T-cell (primary cell): ENCODE data around the gene ATP2B2. TPM values are rescaled to one million over a fixed set of nuclear protein-coding genes. Genes with fewer than 3 reads are reported as not detected.
A peak's percentile ranks its signal among the peaks of the same experiment; 100 is the strongest.

Experiments
- ATAC-seq, 4 experiments: fragments of 200-7000 bp in 3 of 4; fragments of 150-1000 bp in 1 of 4; cut with Tn5 transposase; replicated peaks in 1 of 4; 1 replicate in 3 of 4; 2 replicates in 1 of 4; pipeline ENCODE4 v1.10.0; 2021; ENCODE audit warnings: moderate library complexity in 3 of 4, mild to moderate bottlenecking in 2 of 4, moderate number of reproducible peaks in 1 of 4
- CTCF ChIA-PET, 2 donors: fragments of 300-600 bp; sonication (Branson Sonifier 250); formaldehyde crosslinking; loops; one replicate each; lab custom pipeline; 2022; ENCODE audit warnings: antibody characterized with exemption in 2 of 2; lab: Charles Lee
- POLR2A ChIA-PET, 2 donors: fragments of 300-600 bp; sonication (Branson Sonifier 250); formaldehyde crosslinking; loops; one replicate each; lab custom pipeline; 2022; ENCODE audit warnings: antibody characterized with exemption in 2 of 2; lab: Charles Lee
- DNase-seq, 35 experiments: peaks; one replicate each; pipeline versions ENCODE4 v3.0.0 to v3.0.0-alpha.2; 2013 to 2023
- H3K27ac ChIP-seq: one replicate; pipeline ENCODE4 v1.5.1; 2013; ENCODE audit warnings: low read length
- H3K27me3 ChIP-seq, 2 experiments: replicated peaks in 1 of 2; 1 replicate in 1 of 2; 2 replicates in 1 of 2; pipeline versions ENCODE4 v1.6.1 to v1.7.0; 2013; ENCODE audit warnings: low read length in 1 of 2, mixed read lengths in 1 of 2; ENCODE audit not compliant: control insufficient read depth in 2 of 2, insufficient read depth in 2 of 2; ENCODE audit errors: extremely low read depth in 1 of 2
- H3K36me3 ChIP-seq, 2 donors: 1 replicate in 1 of 2; 2 replicates in 1 of 2; pipeline versions ENCODE4 v1.6.1 to v1.7.0; 2013; ENCODE audit warnings: low read length in 1 of 2; ENCODE audit not compliant: control insufficient read depth in 2 of 2, insufficient read depth in 1 of 2; ENCODE audit errors: extremely low read depth in 1 of 2
- H3K4me1 ChIP-seq, 2 experiments: 1 replicate in 1 of 2; 2 replicates in 1 of 2; pipeline versions ENCODE4 v1.6.1 to v1.7.0; 2013; ENCODE audit warnings: low read length in 2 of 2, mixed read lengths in 1 of 2; ENCODE audit not compliant: insufficient read depth in 2 of 2, control insufficient read depth in 1 of 2; ENCODE audit errors: extremely low read depth in 1 of 2
- H3K4me3 ChIP-seq, 2 donors: 1 replicate in 1 of 2; 2 replicates in 1 of 2; pipeline versions ENCODE4 v1.5.1 to v1.7.0; 2013; ENCODE audit warnings: mild to moderate bottlenecking in 2 of 2, low read length in 1 of 2, moderate library complexity in 1 of 2; ENCODE audit not compliant: control insufficient read depth in 1 of 2; ENCODE audit errors: extremely low read depth in 1 of 2
- H3K9me3 ChIP-seq: 2 replicates; pipeline ENCODE4 v1.7.0; 2013
- H3K27ac Mint-ChIP-seq, 2 donors: one replicate each; pipeline ENCODE4 v1.8.0; 2020 to 2021; ENCODE audit warnings: mild to moderate bottlenecking in 2 of 2, mixed read lengths in 2 of 2
- H3K27me3 Mint-ChIP-seq, 2 donors: one replicate each; pipeline ENCODE4 v1.8.0; 2021 to 2022; ENCODE audit warnings: mixed read lengths in 2 of 2
- H3K36me3 Mint-ChIP-seq: one replicate; pipeline ENCODE4 v1.8.0; 2021; ENCODE audit warnings: mixed read lengths
- H3K4me1 Mint-ChIP-seq, 3 donors: one replicate each; pipeline ENCODE4 v1.8.0; 2020 to 2022; ENCODE audit warnings: mixed read lengths in 3 of 3, mild to moderate bottlenecking in 1 of 3
- H3K4me3 Mint-ChIP-seq, 3 donors: one replicate each; pipeline ENCODE4 v1.8.0; 2020 to 2022; ENCODE audit warnings: mild to moderate bottlenecking in 3 of 3, mixed read lengths in 3 of 3, moderate library complexity in 3 of 3
- H3K9me3 Mint-ChIP-seq, 3 donors: one replicate each; pipeline ENCODE4 v1.8.0; 2020 to 2022; ENCODE audit warnings: mixed read lengths in 3 of 3
- WGBS: methylation state at CpG from one replicate; pipeline ENCODE4 v1.1.5; 2013; ENCODE audit warnings: missing lambda C conversion rate; ENCODE audit not compliant: insufficient coverage; 5-methylcytosine and 5-hydroxymethylcytosine counted together
- total RNA-seq, 35 experiments: library from RNA in 6 of 35; stranded (reverse) in 6 of 35; fragments of 120-200 nt in 1 of 35; gene quantifications; one replicate each; pipeline versions ENCODE4 v1.2.1 to v1.2.4 and lab custom pipeline; 2013 to 2026

The ATP2B2 gene
- total RNA-seq, 5 donors from 2014 or later (not counting 1 experiment from before 2014, with no cell fraction given): not detected

DNA sequence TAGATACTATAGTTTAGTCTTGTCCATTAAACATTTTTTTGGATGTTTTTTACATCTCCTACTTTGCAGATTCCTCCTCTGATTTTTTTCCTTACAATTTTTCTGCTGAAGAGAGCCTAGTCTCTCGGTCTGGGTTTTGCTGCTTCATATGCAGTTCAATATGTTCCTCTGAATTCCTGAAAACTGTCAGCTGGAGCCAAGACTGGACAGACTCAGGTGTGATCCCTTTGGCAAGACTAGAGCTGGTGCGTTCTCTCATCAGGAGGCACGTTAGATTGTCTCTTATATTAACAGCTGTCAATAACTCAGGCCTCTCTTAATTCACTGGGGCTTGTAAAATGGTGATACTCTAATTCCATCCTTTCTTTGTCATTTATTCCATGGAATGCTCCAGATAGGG lies 199.2 kb downstream of the ATP2B2 start:
- Mint-ChIP-seq H3K9me3 (no peaks in the 10 kb centered on the region), H3K4me3 (no peak overlapping the region), H3K36me3 (peaks cover 65% of the 10 kb centered on the region), H3K27ac (no peak overlapping the region), H3K4me1 (no peaks in the 10 kb centered on the region), H3K27me3 (no peaks in the 10 kb centered on the region)
- H3K27me3 ChIP-seq: no peaks in the 10 kb centered on the region
- no peaks in the 10 kb centered on the region for H3K4me1 ChIP-seq
- H3K4me3 ChIP-seq: no peak overlapping the region
- DNase-seq: no peak
- no peak for ATAC-seq
- 92% methylated on average over 1 of the region's 3 CpGs for WGBS
- H3K36me3 ChIP-seq: peaks cover 4 to 78% of the 10 kb centered on the region in 2 donors
- H3K27ac ChIP-seq: no peak overlapping the region
- ChIA-PET POLR2A (no interaction called here), CTCF (interaction anchor here in 1 of 2 donors (0.6 kb wide), 1 partner anchor 183 kb away, joined by 4 read pairs; no protein-coding TSS in a partner anchor)
- no peaks in the 10 kb centered on the region for H3K9me3 ChIP-seq

- H3K27ac Mint-ChIP-seq: no peak overlapping the region
- Histone ChIP-seq H3K27me3 (no peaks in the 10 kb centered on the region), H3K4me1 (no peaks in the 10 kb centered on the region), H3K27ac (no peak overlapping the region), H3K36me3 (peaks cover 4 to 78% of the 10 kb centered on the region in 2 donors), H3K4me3 (no peak overlapping the region), H3K9me3 (no peaks in the 10 kb centered on the region)
- POLR2A ChIA-PET: no interaction called here
- 100% methylated on average over 2 of the region's 4 CpGs for WGBS
- H3K4me3 Mint-ChIP-seq: no peak overlapping the region
- no peak for DNase-seq
- H3K27me3 Mint-ChIP-seq: no peaks in the 10 kb centered on the region
- H3K4me1 Mint-ChIP-seq: no peaks in the 10 kb centered on the region
- H3K36me3 Mint-ChIP-seq: peaks cover 66% of the 10 kb centered on the region
- no peaks in the 10 kb centered on the region for H3K9me3 Mint-ChIP-seq
- no peak for ATAC-seq
- CTCF ChIA-PET: no interaction called here
Measured at GRCh38 chr3:10305331-10305902, 200.0 kb downstream of the ATP2B2 start.

DNA sequence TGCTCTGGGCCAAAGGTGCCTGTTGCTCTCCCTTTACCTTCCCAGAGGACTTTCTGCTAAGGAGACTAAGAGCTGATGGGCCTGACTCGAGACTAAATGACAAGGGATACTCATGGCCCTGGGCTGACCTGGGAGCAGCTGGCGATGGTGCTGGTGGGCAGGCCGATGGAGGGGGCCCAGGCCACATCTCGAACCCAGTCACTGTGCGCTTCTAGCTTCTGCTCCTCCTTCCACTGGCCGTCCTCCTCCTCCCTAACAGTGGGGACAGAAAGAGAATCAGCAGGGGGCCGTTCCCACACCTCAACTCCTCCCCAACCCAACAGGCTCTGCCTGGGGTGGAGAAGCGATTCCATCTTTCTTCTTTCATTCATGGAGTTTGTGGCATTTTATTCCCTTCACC lies 200.5 kb downstream of the ATP2B2 start:
- H3K27ac Mint-ChIP-seq: no peak overlapping the region
- Histone ChIP-seq H3K36me3 (peaks cover 7 to 80% of the 10 kb centered on the region in 2 donors), H3K4me3 (no peak overlapping the region), H3K27me3 (no peaks in the 10 kb centered on the region), H3K27ac (no peak overlapping the region), H3K4me1 (no peaks in the 10 kb centered on the region), H3K9me3 (no peaks in the 10 kb centered on the region)
- no peak for ATAC-seq
- 97% methylated on average over 6 of the region's 8 CpGs for WGBS
- no peaks in the 10 kb centered on the region for H3K27me3 Mint-ChIP-seq
- ChIA-PET POLR2A (no interaction called here), CTCF (interaction anchor here in 1 of 2 donors (1.4 kb wide), 1 partner anchor 16 kb away, joined by 3 read pairs; the partner anchor contains the start of gene SEC13)
- peaks cover 0 to under 1% (median under 1%) of the 10 kb centered on the region in 3 donors for H3K4me1 Mint-ChIP-seq
- no peak overlapping the region for H3K4me3 Mint-ChIP-seq
- H3K9me3 Mint-ChIP-seq: no peaks in the 10 kb centered on the region
- H3K36me3 Mint-ChIP-seq: peaks cover 62% of the 10 kb centered on the region
- no peak for DNase-seq

DNA sequence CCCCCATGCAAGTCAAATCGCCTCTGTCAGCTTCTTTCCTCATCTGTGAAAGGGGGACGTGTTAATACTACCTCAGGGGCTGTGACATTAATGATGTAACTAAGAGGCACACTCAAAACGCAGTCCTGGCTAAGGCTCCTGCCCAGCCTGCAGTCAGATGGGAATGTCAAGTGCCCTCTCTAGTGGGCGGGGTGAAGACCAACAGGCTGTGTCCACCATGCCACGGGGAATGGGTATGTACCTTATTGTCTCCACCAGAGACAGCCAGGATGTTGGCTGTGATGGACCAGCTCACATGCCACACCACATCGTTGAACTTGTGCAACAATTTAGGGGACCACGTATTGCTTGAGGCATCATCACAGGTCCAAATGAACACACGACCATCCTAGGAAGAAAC lies 201.6 kb downstream of the ATP2B2 start:
- POLR2A ChIA-PET: interaction anchor here in 1 of 2 donors (0.6 kb wide), 1 partner anchor 482 kb away, joined by 3 read pairs; no protein-coding TSS in a partner anchor

DNA sequence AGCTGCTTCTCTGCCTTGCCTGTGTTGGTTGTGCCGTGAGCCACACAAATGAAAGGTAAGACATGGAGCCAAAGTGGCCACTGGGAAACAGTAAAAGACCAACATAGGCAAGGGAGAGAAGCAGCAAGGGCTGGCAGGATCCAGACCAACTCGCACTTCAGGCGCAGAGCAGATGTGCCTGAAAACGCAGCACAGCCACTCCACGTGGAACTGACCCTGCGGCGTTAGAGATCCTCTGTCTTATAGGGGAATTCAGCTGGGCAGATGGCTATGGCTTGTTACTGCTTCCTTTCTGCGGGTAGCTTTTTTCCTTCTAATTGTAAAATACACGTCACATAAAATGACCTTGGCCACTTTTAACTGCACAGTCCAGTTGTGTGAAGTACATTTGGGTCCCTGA lies 202.3 kb downstream of the ATP2B2 start:
- peaks cover 61% of the 10 kb centered on the region for H3K36me3 Mint-ChIP-seq
- Histone ChIP-seq H3K9me3 (no peaks in the 10 kb centered on the region), H3K4me1 (peaks cover 0 to 5% of the 10 kb centered on the region in 2 experiments), H3K36me3 (peaks cover 12 to 79% of the 10 kb centered on the region in 2 donors), H3K4me3 (no peak overlapping the region), H3K27ac (no peak overlapping the region), H3K27me3 (no peaks in the 10 kb centered on the region)
- ATAC-seq (no peak), DNase-seq (no peak)
- H3K4me3 Mint-ChIP-seq: no peak overlapping the region
- CTCF ChIA-PET: no interaction called here
- no peaks in the 10 kb centered on the region for H3K9me3 Mint-ChIP-seq
- POLR2A ChIA-PET: no interaction called here
- 97% methylated on average over 7 of the region's 9 CpGs for WGBS
- peaks cover 7 to 12% (median 10%) of the 10 kb centered on the region in 3 donors for H3K4me1 Mint-ChIP-seq
- H3K27me3 Mint-ChIP-seq: no peaks in the 10 kb centered on the region
- H3K27ac Mint-ChIP-seq: no peak overlapping the region

More for the DNA sequence above, 201.6 kb downstream of the ATP2B2 start:
- Histone ChIP-seq H3K9me3 (no peaks in the 10 kb centered on the region), H3K4me3 (no peak overlapping the region), H3K27ac (no peak overlapping the region), H3K4me1 (peaks cover 0 to 5% of the 10 kb centered on the region in 2 experiments), H3K36me3 (peaks cover 12 to 79% of the 10 kb centered on the region in 2 donors), H3K27me3 (no peaks in the 10 kb centered on the region)
- Mint-ChIP-seq H3K4me1 (peaks cover 7 to 12% (median 10%) of the 10 kb centered on the region in 3 donors), H3K27ac (no peak overlapping the region), H3K4me3 (no peak overlapping the region), H3K27me3 (no peaks in the 10 kb centered on the region), H3K9me3 (no peaks in the 10 kb centered on the region), H3K36me3 (peaks cover 64% of the 10 kb centered on the region)
- DNase-seq (no peak), ATAC-seq (no peak)
- CTCF ChIA-PET: interaction anchor here in 1 of 2 donors (1.4 kb wide), 1 partner anchor 17 kb away, joined by 3 read pairs; the partner anchor contains the start of gene SEC13
- WGBS: 95% methylated on average over 6 of the region's 8 CpGs

GRCh38 chr3:10300087-10300486 lies 205.3 kb downstream of the ATP2B2 start:
- Histone ChIP-seq H3K27ac (no peak overlapping the region), H3K9me3 (no peaks in the 10 kb centered on the region), H3K4me1 (peaks cover 0 to 5% of the 10 kb centered on the region in 2 experiments), H3K27me3 (no peaks in the 10 kb centered on the region), H3K4me3 (no peak overlapping the region), H3K36me3 (peaks cover 8 to 59% of the 10 kb centered on the region in 2 donors)
- DNase-seq (no peak), ATAC-seq (no peak)
- H3K4me1 Mint-ChIP-seq: peaks cover 7 to 12% (median 10%) of the 10 kb centered on the region in 3 donors
- CTCF ChIA-PET: interaction anchor here in 1 of 2 donors (0.7 kb wide), 1 partner anchor 13 kb away, joined by 4 read pairs; no protein-coding TSS in a partner anchor
- no peaks in the 10 kb centered on the region for H3K9me3 Mint-ChIP-seq
- H3K27ac Mint-ChIP-seq: peak overlapping the region in 1 of 2 donors; percentile 66
- WGBS: 91% methylated on average over 9 of the region's 9 CpGs
- POLR2A ChIA-PET: no interaction called here
- peaks cover 56% of the 10 kb centered on the region for H3K36me3 Mint-ChIP-seq
- no peak overlapping the region for H3K4me3 Mint-ChIP-seq
- no peaks in the 10 kb centered on the region for H3K27me3 Mint-ChIP-seq
